Osteoblast (primary cell): ENCODE results near the gene ADARB2. TPM values are rescaled to one million over a fixed set of nuclear protein-coding genes. Genes with fewer than 3 reads are reported as not detected.

Experiments
- DNase-seq: peaks from one replicate; pipeline ENCODE4 v3.0.0; 2011; ENCODE audit warnings: low spot score, mixed read lengths; ENCODE audit not compliant: insufficient read length; ENCODE audit errors: missing footprints
- H2AFZ ChIP-seq: 2 replicates; pipeline ENCODE4 v1.6.0; 2011; ENCODE audit warnings: mild to moderate bottlenecking, low read length
- H3K27ac ChIP-seq: 2 replicates; pipeline ENCODE4 v1.5.1; 2011; ENCODE audit warnings: mild to moderate bottlenecking, low read depth, low read length, moderate library complexity
- H3K27me3 ChIP-seq: 2 replicates; pipeline ENCODE4 v1.6.0; 2012; ENCODE audit warnings: mild to moderate bottlenecking, control low read depth, inconsistent platforms, low read length, moderate library complexity; ENCODE audit not compliant: insufficient read depth
- H3K36me3 ChIP-seq: 2 replicates; pipeline ENCODE4 v1.5.1; 2011; ENCODE audit warnings: mild to moderate bottlenecking, low read length, control low read depth, moderate library complexity; ENCODE audit not compliant: insufficient read depth
- H3K4me1 ChIP-seq: 2 replicates; pipeline ENCODE4 v1.5.1; 2011; ENCODE audit warnings: mild to moderate bottlenecking, low read length, control low read depth, moderate library complexity; ENCODE audit not compliant: insufficient read depth
- H3K4me2 ChIP-seq: 2 replicates; pipeline ENCODE4 v1.6.0; 2011; ENCODE audit warnings: mild to moderate bottlenecking, low read length; ENCODE audit not compliant: insufficient read depth
- H3K4me3 ChIP-seq: fragments of 200-600 bp; sonication (generic); 3 replicates; pipeline ENCODE4 v1.5.1; 2012; ENCODE audit warnings: mild to moderate bottlenecking, low read length, inconsistent platforms; ENCODE audit not compliant: insufficient read depth
- H3K79me2 ChIP-seq: 2 replicates; pipeline ENCODE4 v1.6.0; 2012; ENCODE audit warnings: mild to moderate bottlenecking, low read length, control low read depth, inconsistent platforms; ENCODE audit not compliant: insufficient read depth
- H3K9me3 ChIP-seq: 2 replicates; pipeline ENCODE4 v1.5.1; 2011; ENCODE audit warnings: low read depth, low read length, control low read depth
- H4K20me1 ChIP-seq: 2 replicates; pipeline ENCODE4 v1.6.0; 2012; ENCODE audit warnings: mild to moderate bottlenecking, low read length, control low read depth; ENCODE audit not compliant: insufficient read depth
- CTCF ChIP-seq: IDR thresholded peaks from 2 replicates; pipeline ENCODE4 v1.5.1; 2011; ENCODE audit warnings: mild to moderate bottlenecking, low read depth, low read length, moderate library complexity; ENCODE audit errors: extremely low read depth
- total RNA-seq: library from RNA; depleted of rRNA; stranded (reverse); fragments of >200 nt; gene quantifications from 2 replicates; pipeline ENCODE4 v1.2.3, GENCODE V29; 2012

ADARB2 gene
- total RNA-seq, 1 donor = not detected

GRCh38 chr10:1679821-1680650 is 57.3 kb downstream of the ADARB2 start:
- Histone ChIP-seq H3K4me1 (no peaks in the 10 kb centered on the region), H3K9me3 (peaks cover 4% of the 10 kb centered on the region), H3K27me3 (no peaks in the 10 kb centered on the region), H3K27ac (no peak overlapping the region), H3K4me2 (no peak overlapping the region), H3K36me3 (no peaks in the 10 kb centered on the region), H4K20me1 (no peaks in the 10 kb centered on the region), H3K79me2 (no peaks in the 10 kb centered on the region), H3K4me3 (no peak overlapping the region), H2AFZ (no peak overlapping the region)
- no peak for TF ChIP-seq CTCF
- peak; percentile 55 for DNase-seq

- Histone ChIP-seq H3K79me2 (no peaks in the 10 kb centered on the region), H3K27ac (no peak overlapping the region), H3K9me3 (peaks cover 4% of the 10 kb centered on the region), H3K4me2 (no peak overlapping the region), H4K20me1 (no peaks in the 10 kb centered on the region), H3K4me1 (no peaks in the 10 kb centered on the region), H3K36me3 (no peaks in the 10 kb centered on the region), H3K27me3 (no peaks in the 10 kb centered on the region), H2AFZ (no peak overlapping the region), H3K4me3 (no peak overlapping the region)
- no peak for TF ChIP-seq CTCF
- DNase-seq = peak; percentile 45
Observed at GRCh38 chr10:1678084-1678483, 59.2 kb downstream of the ADARB2 start.

GRCh38 chr10:1677307-1677939 is 59.9 kb downstream of the ADARB2 start:
- Histone ChIP-seq H3K4me1 (no peaks in the 10 kb centered on the region), H3K36me3 (no peaks in the 10 kb centered on the region), H2AFZ (no peak overlapping the region), H3K27me3 (no peaks in the 10 kb centered on the region), H4K20me1 (no peaks in the 10 kb centered on the region), H3K79me2 (no peaks in the 10 kb centered on the region), H3K4me2 (no peak overlapping the region), H3K27ac (no peak overlapping the region), H3K4me3 (no peak overlapping the region), H3K9me3 (peaks cover 4% of the 10 kb centered on the region)
- DNase-seq = peak; percentile 58
- no peak for TF ChIP-seq CTCF

- no peak overlapping the region for H3K27ac ChIP-seq
- H3K36me3 ChIP-seq = no peaks in the 10 kb centered on the region
- no peaks in the 10 kb centered on the region for H3K27me3 ChIP-seq
- H3K4me1 ChIP-seq = no peaks in the 10 kb centered on the region
- no peak overlapping the region for H3K4me3 ChIP-seq
- H3K79me2 ChIP-seq = no peaks in the 10 kb centered on the region
- H4K20me1 ChIP-seq = no peaks in the 10 kb centered on the region
- H3K4me2 ChIP-seq = no peak overlapping the region
- no peak for DNase-seq
- TF ChIP-seq CTCF = no peak
- H2AFZ ChIP-seq = no peak overlapping the region
- H3K9me3 ChIP-seq = no peaks in the 10 kb centered on the region
Observed at GRCh38 chr10:1674501-1674900, 62.8 kb downstream of the ADARB2 start.
